ENCODE measurements around the gene DNAAF3.
"Not testable (repeated sequence)": the region's sequence is repeated elsewhere in the genome, so short reads cannot be mapped to it uniquely, and the experiment has no call there.

Gene DNAAF3

DNA sequence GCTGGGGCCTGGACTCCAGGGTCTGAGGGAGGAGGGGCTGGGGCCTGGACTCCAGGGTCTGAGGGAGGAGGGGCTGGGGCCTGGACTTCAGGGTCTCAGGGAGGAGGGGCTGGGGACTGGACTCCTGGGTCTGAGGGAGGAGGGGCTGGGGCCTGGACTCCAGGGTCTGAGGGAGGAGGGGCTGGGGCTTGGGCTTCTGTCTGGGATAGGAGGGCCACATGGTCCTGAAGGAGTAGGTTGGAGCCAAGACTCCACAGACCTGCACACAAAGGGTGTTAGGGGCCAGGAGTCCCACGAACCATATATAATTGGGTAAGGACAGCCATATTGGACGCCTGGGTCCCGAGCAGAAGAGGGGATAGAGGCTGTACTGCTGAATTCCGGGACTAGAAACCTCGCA is 10.6 kb downstream of the DNAAF3 start:
- DNase-seq (ENCODE audit: low read depth in 2 of 3, low spot score in 1 of 3), result not testable (repeated sequence)

DNA sequence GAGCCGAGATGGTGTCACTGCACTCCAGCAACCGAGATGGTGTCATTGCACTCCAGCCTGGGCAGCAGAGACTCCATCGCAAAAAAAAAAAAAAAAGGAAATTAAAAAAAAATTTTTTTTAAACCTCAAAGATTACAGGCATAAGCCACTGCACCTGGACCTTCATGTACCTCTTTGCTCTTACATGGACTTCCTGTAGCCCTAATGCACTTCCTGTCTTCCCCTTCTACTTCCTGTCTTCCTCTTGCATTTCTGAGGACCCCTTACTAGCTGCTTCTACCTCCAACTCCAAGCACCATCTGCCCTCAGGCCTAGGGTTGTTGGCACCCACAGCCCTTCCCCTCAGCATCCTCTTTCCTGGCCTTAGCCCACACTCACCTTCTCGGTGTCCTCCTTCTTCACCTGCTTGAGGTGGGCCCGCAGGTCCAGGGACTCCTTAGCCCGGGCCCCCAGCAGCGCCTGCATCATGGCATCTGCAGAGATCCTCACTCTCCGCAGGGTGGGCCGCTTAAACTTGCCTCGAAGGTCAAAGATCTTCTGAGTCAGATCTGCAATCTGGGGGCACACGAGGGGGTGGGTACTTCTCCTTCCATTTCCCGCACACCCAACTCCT is 12.7 kb downstream of the DNAAF3 start:
- DNase-seq (ENCODE audit: low read depth in 2 of 3, low spot score in 1 of 3), result no peak

DNA sequence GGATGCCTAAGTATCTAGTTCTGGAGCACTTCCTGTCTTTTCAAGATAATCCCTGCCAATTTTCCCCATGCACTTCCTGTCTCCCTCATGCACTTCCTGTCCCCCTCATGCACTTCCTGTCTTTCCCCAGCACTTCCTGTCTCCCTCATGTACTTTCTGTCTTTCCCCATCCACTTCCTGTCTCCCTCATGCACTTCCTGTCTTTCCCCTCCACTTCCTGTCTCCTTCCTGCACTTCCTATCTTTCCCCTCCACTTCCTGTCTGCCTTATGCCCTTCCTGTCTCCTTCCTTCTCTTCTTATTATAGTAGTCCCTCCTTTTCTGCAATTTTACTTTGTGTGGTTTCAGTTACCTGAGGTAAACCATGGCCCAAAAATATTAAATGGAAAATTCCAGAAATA is 14.4 kb downstream of the DNAAF3 start:
- no peak for DNase-seq (ENCODE audit: low read depth in 2 of 3, low spot score in 1 of 3)

DNA sequence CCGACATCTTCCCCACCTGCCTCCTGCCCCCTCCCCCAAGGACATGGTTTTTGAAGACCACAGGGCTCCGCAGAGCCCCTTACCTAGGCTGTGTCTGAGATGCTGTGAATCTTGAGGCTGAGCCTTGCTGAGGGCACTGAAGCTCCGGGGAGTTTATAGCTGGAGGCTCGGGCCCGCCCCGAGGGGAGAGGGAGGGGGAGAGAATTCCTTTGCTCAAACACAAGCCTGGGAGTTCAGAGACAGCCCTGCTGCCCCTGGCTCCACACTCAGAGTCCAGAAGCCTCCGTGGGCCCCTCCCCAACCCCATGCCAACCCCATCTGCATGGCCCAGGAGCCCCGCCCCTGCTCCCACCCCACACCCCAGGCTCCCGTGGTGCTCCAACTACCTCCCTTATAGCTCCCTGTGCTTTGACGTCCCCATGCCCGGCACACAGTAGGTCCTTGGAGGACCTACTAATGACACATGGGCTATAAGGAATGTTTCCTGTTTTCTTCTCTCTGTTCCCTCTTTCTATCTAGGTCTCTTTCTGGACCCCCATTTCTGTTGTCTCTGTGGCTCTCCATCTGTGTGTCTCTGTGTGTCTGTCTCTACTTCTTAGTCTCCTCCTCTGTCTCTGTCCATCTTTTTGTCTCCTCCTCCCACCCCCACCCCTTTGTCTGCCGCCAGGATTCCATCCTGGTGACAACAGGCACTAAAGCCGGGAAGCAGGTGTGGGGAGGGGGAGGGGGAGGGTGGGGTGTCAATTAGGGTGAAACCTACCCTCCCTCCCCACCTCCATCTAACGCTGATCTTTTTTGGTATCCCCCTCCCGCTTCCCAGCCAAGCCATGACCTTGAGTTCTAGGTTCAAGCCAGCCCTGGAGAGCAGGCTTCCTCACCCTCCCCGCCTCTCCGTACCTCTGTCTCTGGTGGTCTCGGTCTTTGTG is 17.1 kb downstream of the DNAAF3 start, which contains the start of gene TNNT1:
Gene TNNT1, minus strand, starts transcription at position 129 of the 926 bp plus-strand sequence. CDS start 2,049 bp downstream, outside the sequence.
- no peak for DNase-seq (ENCODE audit: low read depth in 2 of 3, low spot score in 1 of 3)

DNA sequence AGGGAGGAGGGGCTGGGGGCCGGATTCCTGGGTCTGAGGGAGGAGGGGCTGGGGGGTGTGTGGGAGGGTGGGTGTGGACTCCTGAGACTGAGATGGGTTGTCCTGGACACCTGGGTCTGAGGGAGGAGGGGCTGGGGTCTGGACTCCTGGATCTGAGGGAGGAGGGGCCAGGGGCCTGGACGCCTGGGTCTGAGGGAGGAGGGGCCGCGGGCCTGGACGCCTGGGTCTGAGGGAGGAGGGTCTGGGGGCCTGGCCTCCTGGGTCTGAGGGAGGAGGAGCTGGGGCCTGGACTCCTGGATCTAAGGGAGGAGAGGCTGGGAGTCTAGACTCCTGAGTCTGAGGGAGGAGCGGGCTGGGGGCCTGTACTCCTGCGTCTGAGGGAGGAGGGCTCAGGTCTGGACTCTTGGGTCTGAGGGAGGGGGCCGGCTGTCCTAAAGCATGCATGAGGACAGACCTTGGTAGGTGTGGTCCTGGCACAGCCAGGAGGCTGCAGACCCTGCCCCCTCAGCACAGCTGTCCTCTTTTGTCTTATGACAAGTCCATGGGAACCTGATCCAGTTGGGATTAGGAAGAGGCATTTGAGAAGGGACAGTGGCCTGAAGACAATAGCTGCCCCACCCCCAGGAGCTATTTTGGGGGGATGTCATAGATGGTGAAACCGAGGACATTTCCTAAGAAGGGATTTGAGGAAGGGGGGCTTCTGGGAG is 18.7 kb downstream of the DNAAF3 start:
- DNase-seq (ENCODE audit: low read depth in 2 of 3, low spot score in 1 of 3), result no peak

DNA sequence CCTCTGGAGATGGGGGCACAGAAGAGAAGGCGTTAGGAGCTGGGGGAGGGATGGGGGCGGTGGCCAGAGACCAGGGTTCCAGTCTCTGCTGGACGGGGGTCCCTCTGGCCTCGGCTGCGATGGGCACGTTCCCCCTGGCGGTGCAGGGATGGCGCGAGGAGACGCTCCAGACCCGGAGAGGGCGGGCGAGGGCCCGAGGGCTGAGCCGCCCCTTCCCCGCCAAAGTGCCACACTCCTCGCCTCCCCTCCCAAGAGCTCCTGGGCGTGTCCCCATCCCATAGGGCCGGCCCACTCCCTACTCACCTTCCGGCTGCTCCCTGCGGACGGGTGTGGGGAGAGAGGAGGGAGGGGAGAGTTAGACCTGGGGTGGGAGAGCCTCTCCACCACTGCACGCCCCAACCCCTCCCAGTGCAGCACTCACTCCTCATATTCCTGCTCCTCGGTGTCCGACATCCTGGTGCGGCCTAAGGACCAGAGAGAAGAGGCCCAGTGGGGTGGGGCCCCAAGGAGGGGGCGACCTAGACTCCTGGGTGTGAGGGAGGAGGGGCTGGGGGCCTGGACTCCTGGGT is 19.6 kb downstream of the DNAAF3 start:
- no peak for DNase-seq (ENCODE audit: low read depth in 2 of 3, low spot score in 1 of 3)

DNA sequence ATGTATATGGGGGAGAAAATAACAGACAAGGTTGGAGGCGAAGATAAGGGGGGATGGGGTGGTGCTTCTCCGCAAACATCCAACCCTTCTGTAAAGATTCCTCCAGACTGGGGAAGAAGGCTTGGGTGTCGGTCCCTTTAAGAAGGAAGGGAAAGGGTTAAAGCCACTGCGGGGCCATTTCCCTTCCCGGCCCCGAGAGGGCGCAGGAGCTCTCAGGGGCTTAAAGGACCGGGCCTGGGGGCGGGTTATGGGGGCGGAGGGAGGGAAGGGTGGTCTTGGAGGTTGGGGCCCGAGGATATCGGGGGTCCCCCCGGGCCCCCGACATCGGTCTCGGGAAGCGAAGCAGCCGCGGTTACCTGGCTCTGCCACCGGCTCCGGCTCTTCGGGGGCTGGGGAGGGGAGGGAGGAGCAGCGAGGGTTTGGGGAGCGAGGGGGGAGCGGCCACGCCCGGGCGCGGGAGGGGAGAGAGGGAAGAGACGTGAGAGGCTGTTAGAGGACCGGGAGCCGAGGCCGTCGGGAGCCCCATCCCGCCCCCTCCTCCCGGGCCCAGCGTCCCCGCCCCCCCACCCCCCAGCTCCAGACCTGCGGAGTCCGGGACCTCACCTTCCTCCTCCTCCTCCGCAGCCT is 20.2 kb downstream of the DNAAF3 start:
- DNase-seq (ENCODE audit: low read depth in 2 of 3, low spot score in 1 of 3), result peak in 1 of 3 donors; percentile 17

DNA sequence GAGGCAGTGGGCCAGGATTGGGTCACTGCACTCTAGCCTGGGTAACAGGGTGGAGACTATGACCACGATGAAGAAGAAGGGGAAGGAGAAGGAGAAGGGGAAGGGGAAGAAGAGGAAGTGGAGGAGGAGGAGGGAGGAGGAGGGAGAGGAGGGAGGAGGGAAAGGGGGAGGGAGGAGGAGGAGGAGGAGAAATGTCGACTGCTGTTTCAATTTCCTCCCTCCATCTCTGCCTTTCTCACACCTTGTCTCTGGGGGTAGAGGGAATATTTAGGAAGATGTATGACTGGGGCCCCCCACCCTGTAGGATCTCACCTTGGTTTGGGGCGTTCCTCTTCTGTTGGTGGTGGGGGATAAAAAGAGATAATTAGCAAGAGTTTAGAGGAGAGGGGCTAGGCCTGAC is 21.2 kb downstream of the DNAAF3 start:
- DNase-seq (ENCODE audit: low read depth in 2 of 3, low spot score in 1 of 3), result no peak

DNA sequence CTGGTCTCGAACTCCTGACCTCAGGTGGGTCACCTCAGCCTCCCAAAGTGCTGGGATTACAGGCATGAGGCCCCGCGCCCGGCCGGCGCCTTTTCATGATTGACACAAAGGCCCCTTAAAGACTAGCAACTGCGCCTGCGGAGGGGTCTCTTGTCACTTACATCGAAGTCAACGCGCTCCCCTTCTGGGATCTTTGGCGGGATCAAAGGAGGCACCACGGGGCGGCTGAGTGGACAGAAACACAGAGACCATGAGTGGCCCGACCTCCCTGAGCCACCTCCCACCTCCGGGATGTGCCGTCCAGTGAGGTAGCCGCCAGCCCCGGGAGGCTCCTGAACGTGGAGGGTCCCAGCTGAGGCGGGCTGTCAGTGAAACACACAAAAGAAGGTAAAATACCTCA is 24.7 kb downstream of the DNAAF3 start:
- DNase-seq (ENCODE audit: low read depth in 2 of 3, low spot score in 1 of 3), result no peak

DNA sequence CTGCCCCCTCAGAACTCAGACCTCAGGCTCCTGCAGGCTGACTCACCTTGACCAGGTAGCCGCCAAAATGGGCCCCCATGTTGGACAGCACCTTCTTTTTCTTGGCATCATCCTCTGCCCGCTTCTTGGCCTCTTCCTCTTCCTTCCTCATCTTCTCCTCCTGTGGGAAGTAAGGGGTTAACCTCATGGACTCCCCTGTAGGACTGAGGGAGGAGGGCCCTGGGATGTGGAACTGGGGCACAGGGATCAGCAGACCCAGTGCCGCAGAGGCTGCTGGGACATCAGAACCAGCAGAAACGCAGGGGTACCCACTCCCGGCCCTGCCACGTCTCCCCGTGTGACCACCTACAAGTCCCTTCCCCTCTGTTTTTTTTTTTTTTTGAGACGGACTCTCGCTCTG is 28.5 kb downstream of the DNAAF3 start:
- no peak for DNase-seq (ENCODE audit: low read depth in 2 of 3, low spot score in 1 of 3)

DNA sequence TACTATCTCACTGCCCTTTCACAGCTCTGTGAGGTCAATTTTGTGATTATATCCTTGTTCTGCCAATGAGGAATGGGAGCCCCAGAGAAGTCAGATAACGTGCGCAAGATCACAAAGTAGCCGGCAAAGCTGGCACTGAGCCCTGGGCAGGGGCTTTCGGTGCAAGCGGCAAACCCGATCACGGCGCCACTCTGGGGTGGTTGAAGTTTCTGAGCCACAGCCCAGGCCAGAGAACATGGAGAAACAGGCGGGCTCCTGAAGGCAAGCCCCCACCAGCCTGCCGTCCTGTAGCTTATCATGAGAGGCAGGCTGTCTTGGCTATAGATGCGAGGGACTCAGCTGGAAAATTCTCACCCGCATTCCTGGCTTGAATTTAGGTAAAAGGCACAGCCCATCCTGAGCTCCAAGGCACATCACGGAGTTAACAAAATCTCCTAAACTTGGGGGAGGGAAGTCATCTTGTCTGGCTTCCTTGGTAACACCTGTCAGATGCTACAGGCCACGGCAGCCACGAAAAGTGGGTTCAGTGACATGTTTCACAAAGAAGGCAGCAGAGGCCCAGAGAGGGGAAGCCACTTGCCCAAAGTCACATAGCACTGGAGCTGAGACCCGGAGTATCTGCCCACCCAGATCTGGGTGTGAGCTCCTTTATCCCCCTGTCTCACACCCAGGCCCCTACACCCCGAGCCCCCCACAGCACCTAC is 29.9 kb downstream of the DNAAF3 start:
- no peak for DNase-seq (ENCODE audit: low read depth in 2 of 3, low spot score in 1 of 3)

DNA sequence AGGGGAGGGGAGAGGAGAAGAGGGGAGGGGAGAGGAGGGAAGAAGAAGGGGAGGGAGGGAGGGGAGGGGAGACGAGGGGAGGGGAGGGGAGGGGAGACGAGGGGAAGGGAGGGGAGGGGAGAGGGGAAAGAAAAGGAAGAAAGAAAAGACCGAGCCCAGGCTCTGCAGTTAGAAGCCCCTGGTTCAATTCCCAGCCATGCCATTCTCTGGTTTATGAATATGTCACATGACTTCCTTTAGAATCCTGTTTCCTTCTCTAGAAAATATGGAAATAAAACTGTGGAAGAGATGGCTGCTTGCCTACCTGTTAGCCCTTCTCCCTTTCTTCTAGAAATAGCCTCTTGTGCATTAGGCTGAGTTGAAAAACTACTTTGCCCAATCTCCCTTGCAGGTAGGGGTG is 31.7 kb downstream of the DNAAF3 start:
- DNase-seq (ENCODE audit: low read depth in 2 of 3, low spot score in 1 of 3), result no peak

DNA sequence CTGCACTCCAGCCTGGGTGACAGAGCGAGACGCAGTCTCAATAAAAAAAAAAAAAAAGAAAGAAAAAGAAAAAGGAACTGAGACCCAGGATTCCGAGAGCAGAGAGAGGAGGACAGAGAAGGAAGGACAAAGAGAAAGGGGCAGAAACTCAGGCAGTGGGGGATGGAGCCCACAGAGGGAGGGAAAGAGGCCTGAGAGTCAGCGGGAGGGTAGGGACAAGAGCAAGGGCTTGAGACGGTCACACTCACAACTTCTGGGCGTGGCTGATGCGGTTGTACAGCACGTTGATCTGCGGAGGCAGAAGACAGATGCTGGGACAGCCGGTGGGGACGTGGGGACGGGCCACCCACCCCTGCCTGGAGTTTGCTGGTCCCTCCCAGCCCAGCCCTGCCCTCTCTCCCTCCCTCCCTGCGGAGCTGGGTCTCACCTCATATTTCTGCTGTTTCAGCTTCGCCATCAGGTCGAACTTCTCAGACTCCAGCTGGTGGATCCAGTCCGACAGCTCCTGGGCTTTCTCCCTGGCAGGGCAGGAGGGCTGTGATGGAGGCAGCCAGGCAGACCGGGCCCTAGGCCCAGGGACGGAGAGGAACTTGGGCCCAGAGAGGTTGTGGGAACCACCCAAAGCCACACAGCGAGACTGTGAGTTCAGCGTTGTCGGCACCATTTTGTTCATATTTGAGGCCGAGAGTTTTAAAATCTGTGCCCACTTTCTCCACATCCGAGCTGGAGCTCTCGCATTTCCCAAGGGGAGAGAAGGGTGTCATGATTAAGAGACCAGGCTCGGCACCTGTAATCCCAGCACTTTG is 32.6 kb downstream of the DNAAF3 start:
- DNase-seq (ENCODE audit: low read depth in 2 of 3, low spot score in 1 of 3), result no peak

DNA sequence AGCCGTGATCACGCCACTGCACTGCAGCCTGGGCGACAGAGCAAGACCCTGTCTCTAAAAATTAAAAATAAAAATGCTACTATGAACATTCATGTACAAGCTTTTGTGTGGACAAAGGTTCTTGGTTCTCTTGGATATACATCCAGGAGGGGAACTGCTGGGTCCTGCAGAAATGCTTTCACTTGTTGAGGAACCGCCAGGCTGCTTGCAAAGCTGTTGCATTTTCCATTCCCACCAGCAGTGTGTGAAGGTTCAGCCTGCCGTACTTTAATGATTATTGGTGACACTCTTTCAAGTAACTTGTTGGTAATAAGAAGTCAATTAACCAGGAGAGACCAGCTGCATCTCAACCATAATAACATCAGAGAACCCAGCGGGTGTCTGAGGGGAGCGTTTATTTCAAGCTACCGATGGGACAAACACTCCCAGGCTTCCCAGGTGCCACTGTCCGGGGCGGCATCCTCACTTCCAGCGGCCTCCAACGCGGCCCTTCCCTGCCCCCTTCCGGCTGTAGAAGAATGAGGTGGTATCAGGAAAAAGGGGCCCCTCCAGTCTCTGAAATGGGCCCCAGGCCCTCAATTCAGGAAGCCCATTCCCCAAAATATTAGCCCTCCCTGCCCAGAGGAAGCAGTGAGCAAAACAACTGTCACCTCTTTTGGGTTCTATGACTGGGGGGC is 33.8 kb downstream of the DNAAF3 start:
- DNase-seq (ENCODE audit: low read depth in 2 of 3, low spot score in 1 of 3), result no peak

DNA sequence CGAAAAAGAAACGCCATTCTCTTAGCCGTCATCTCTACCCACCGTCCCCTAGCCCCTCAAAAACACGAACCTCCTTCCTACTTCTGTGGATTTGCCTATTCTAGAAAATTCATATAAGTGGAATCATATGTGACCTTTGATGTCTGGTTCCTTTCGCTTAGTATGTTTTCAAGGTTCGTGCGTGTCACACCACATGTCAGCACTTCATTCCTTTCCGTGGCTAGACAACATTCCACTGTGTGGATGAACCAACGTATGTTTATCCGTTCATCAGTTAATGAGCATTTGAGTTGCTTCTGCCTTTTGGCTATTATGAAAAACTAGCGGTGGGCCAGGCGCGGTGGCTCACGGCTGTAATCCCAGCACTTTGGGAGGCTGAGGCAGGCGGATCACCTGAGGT is 35.0 kb downstream of the DNAAF3 start:
- no peak for DNase-seq (ENCODE audit: low read depth in 2 of 3, low spot score in 1 of 3)

DNA sequence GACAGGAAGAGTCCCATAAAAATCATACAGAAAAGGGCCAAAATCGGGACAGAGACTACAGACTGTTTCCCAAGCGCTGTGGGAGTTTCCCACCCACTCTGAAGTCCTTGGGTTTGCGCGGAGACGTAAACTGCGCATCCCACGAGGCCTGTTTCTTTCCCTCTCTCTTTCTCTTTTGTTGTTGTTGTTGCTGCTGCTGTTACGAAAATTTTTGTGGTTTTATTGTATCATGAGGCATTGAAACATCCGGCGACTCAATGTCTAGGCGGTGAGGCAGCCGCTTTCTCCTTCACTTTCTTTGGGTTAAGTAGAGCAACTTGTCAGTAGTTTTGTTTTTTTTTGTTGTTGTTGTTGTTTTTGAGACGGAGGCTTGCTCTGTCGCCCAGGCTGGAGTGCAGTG is 47.4 kb downstream of the DNAAF3 start:
- no peak for DNase-seq (ENCODE audit: low read depth in 2 of 3, low spot score in 1 of 3)

DNA sequence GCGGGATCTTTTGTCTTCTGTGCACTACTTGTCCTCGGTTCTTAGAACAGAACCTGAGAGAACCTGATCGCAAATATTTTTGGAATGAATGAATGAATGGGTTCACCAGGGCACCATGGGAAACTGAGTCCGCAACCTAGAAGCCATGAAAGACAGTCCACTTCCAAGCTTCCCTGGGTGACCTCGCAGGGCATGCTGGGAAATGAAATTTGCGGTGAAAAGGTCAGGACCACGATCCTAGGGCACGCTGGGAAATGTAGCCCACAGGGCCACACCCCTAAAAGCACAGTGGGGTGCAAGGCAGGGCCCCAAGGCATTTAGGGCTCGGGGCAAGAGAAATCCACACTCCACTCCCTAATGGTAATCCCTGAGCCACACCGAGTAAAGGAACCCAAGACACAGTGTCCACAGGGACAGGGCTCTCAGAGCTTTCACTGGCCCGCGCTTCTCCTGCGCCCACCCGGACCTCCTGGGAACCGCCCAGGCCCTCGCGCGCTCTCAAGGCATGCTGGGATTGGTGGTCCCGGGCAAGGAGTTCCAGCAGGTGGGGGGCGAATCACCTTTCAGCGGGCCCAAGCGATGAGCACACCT is 47.9 kb downstream of the DNAAF3 start:
- DNase-seq (ENCODE audit: low read depth in 2 of 3, low spot score in 1 of 3), result peak in 1 of 3 donors; percentile 26

DNA sequence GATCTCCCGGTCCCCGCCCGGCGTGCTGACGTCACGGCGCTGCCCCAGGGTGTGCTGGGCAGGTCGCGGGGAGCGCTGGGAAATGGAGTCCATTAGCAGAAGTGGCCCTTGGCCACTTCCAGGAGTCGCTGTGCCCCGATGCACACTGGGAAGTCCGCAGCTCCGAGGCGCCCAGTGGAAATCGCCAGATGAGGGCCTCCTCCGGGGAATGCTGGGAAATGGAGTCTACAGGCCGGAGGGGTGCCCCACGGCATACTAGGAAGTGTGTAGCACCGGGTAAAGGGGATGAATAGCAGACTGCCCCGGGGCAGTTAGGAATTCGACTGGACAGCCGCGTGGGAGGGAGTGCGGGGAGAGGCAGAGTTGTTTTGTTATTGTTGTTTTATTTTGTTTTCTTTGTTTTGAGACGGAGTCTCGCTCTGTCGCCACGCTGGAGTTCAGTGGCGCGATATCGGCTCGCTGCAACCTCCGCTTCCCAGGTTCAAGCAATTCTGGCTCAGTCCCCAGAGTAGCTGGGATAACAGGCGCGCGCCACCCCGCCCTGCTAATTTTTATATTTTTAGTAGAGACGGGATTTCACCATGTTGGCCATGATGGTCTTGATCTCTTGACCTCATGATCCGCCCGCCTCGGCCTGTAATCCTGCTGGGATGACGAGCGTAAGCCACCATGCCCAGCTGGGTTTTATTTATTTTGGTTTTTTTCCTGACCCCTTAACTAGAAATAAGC is 48.6 kb downstream of the DNAAF3 start:
- DNase-seq (ENCODE audit: low read depth in 2 of 3, low spot score in 1 of 3), result peak; percentile 91 to 97 (median 95)
